Measurements from ENCODE around the gene RNPEP.

RNPEP gene

DNA sequence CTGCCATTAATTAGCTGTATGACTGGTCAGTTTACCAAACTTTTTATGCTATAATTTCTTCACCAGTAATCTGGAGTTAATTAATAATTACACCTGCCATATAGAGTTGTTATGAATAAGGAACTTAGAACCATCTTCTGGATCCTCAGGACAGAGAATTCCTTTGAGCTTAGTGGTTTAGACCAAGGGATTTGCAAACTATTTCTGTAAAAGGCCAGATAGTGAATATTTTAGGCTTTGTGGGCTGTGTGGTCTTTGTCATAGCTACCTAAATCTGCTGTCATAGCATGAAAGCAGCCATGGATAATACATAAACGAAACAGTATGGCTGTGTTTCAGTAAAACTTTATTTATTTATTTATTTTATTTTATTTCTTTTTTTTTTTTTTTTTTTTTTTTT is 18.2 kb upstream of the RNPEP start:
- DNase-seq: no peak

DNA sequence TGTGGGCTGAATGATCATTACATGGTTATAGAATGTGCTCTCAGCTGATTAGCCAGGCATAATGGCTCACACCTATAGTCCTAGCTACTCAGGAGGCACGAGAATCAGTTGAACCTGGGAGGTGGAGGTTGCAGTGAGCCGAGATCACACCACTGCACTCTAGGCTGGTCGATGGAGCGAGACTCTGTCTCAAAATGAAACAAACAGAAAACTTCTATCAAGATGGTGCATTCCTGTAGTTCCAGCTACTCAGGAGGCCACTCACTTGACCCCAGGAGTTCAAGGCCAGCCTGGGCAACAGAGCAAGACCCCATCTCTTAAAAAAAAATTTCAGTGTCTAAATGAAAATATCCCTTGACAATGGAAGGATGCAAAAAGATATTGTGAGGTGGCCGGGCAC is 16.3 kb upstream of the RNPEP start:
- no peak for DNase-seq

DNA sequence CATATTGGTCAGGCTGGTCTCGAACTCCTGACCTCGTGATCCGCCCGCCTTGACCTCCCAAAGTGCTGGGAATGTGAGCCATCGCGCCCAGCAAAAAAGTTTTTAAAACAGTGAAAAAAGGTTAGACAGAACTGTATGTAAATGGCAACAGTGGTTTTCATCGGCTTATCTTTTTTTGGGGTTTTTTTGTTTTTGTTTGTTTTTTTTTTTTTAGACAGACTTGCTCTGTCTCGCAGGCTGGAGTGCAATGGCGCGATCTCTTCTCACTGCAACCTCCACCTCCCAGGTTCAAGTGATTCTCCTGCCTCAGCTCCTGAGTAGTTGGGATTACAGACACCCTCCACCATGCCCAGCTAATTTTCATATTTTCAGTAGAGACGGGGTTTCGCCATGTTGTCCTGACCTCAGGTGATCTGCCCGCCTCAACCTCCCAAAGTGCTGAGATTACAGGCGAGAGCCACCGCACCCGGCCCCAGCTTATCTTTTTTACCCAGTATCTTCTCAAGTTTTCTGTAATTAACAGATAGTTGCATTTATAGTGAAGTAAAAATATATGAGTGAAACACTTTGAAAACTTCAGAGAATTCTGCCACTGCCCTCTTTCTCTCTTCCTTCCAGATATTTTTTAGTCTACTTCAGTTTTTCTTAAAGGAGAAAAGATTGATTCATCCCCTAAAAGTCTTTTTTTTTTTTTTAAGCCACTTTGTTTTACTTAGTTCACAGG is 14.1 kb upstream of the RNPEP start:
- no peak for DNase-seq

DNA sequence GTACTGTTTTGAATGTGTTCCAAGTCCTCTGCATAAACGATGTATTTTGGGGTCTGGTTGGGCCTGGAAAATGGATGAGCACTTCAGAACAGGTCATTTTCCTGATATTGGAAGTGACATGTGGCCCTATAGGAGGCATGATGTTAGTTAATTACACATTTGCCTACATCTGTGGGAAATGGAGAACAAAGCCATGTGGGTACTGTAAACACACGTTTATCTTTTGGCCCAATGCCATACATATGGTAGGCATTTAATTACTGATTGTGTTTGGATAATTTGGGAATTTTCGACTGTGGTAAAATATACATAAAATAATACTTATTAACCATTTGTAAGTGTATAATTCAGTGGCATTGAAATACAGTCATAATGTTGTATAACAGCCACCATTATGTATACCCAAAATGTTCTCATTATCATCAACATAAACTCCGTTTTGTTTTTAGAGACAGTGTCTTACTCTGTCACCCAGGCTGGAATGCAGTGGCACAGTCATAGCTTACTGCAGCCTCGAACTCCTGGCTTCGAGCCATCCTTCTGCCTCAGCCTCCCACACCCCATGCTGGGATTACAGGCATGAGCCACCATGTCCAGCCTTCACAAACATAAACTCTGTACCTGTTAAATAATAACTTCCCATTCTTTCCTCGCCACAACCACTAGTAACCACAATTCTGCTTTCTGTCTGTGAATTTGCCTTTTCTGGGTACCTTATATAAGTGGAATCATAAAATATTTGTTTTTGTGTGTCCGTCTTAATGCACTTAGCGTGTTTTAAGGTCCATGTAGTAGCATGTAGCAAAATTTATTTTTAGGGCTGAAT is 11.9 kb upstream of the RNPEP start:
- DNase-seq: no peak

DNA sequence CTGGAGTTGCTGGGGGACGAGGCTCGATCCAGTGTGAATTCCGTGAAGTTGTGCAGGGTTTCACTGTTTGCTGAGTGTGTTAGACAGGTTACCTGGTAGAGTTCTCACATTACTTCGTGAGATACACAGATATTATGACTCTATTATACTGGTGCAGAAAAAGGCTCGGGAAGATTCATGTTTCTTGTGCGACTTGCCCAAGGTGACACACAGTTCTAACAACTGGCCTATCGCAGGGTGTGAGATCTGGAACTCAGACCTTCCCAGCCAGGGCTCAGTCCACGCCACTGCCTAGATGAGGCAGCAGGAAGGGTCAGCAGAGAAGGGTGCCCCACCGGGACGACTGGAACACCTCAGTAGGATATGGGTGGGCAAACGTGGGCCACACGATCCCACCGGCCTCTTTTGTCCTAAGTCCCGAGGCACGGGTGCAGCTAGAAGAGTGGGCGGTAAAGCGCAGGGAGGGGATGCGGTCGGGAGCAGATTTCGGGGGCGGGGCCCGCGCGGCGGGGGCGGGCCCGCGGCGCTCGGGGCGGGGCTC is 296 bp upstream of the RNPEP start:
- DNase-seq: peak; percentile 47

DNA sequence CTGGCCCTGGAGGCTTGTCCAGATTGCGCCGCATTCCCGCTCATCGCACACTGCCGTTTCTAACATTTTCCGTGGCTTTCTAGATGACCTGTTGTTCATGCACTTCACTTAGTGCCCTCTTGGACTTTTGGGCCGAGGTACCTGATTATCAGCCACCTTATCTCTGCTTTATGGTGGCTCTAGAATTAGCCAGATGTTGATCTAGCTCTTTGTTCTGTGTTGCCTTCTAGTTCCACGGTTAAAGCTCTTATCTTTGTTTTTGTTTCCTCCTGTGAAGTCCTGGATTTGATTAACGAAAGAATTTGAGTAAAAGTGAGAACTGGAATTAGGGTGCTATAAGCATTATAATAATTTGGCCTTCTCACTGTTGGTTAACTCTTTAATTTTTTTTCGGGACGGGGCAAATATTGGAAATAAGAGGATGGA is 945 bp downstream of the RNPEP start:
- no peak for DNase-seq

DNA sequence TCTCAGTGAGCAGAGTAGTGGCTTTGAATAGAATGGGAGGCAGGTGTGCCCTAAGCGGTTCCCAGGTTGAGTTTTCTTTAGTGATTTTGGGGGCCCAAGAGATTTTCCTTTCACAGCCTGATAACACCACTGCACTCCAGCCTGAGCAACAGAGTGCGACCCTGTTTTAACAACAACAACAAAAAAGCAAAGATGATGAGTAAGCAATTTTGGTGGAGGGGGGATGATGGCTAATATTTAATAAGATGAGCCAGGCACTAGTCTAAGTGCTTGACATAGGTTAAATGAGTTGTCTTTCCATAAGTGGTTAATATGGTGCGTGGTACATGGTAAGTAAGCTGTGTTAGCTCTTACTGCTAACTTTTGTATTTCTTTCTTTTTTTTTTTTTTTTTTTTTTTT is 2.0 kb downstream of the RNPEP start:
- DNase-seq: no peak

DNA sequence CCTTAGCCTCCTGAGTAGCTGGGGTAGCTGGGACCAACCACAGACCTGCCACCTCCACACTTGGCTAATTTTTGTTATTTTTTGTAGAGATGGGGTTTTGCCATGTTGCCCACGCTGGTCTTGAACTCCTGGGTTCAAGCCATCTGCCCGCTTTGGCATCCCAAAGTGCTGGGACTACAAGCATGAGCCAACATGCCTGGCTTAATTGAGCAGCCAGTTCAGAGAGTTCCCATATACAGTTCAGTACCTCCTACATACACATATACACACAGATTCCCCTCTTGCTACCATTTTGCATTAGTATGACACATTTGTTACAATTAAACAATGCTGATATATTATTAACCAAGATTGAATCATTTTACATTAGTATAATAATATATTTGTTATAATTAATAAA is 2.9 kb downstream of the RNPEP start:
- no peak for DNase-seq

DNA sequence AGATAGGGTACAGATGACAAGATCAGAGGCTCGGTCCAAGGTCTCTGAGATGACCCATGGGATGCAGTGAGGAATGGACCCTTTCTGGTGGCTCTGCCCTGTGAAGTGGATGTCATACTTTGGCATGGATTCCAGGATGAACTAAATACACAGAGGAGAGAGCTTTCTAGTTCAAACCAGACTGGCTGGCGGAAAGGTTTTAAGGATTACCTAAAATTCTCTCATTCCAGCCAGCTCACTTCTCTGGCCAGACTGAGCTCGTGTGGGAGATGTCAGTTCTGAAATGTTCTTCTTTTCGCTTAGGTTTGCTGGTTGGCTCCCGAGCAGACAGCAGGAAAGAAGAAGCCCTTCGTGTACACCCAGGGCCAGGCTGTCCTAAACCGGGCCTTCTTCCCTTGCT is 6.2 kb downstream of the RNPEP start:
- DNase-seq: no peak

DNA sequence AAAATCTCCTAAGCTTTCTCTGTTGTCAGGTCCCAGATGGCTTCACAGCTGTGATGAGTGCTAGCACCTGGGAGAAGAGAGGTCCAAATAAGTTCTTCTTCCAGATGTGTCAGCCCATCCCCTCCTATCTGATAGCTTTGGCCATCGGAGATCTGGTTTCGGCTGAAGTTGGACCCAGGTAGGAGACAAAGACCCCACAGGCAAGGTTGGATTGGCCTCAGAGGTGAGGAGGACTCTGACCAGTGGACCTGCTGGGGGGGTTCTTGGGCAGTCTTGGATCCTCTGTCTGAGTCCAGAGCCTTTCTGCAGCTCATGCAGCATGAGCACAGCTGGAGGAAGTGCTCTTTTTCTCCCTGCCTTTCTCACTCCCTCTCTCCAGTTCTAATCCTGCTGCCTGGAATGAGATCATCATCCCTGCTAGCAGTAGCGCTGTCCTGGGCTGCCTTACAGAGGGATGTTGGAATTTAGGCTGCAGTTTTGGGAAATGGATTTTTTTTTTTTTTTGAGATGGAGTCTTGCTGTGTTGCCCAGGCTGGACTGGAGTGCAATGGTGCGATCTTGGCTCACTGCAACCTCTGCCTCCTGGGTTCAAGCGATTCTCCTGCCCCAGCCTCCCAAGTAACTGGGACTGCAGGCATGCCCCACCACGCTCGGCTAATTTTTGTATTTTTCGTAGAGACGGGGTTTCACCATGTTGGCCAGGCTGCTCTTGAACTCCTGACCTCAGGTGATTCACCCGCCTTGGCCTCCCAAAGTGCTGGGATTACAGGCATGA is 7.1 kb downstream of the RNPEP start:
- DNase-seq: no peak

DNA sequence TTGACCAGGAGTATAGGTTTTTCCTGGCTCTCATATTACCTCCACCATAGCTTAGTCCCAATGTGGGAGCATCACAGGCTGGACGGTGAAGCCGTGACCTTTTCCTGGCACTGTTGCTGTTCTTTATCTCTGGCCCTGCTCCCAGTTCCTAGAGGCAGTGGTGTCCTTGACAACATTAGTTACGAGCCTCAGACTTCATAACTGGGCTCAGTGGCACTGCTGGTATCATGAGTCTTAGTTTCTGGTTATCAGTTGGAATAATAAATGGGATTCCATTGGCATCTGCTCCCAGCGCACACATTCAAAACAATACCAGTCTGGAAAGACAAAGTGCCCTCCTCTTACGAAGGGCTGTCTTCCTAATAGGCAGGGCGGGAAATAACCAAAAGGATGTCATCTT is 8.0 kb downstream of the RNPEP start:
- no peak for DNase-seq

DNA sequence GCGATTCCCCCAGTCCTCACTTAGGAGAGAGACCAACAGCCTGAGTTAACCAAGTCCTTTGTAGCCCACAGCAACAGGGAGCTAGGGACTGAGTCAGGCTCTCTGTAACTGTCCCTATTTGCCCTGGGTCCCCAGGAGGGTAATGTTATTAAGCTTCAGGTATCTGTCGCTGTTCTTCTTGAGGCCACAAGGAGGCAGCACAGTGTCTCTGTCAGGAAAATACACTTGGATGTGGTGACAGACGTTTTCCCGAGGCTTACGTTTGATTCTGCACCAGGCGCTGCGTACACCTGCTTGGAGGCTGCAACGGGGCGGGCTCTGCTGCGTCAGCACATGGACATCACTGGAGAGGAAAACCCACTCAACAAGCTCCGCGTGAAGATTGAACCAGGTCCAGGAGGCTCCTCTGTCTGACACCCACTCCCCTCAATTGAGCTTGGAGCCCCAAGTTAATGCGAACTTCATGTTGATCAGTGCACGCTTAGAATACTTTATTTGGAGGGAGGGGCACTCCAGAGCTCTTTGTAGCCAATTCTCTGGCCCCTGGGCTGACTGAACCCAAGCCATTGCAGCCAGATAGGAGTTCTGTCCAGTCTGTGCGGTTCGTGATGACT is 17.3 kb downstream of the RNPEP start:
- DNase-seq: peak; percentile 81

DNA sequence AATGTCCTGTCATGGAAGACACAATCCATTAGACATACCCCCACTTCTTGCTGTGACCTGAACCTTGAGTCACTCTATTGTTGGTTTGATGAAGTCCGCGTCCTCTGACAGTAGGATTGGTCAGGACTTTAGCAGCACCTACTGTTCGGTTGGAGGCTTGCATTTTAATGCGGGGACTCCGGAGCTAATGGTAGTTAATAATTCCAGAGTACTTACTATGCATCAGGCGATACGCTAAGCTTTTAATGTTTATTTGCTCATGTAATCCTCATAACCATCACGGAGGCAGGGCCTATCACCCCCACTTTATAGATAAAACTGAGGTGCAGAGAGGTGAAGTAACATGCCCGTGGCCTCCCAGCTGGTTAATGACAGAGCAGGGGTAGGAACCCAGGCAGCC is 20.1 kb downstream of the RNPEP start:
- DNase-seq: no peak

DNA sequence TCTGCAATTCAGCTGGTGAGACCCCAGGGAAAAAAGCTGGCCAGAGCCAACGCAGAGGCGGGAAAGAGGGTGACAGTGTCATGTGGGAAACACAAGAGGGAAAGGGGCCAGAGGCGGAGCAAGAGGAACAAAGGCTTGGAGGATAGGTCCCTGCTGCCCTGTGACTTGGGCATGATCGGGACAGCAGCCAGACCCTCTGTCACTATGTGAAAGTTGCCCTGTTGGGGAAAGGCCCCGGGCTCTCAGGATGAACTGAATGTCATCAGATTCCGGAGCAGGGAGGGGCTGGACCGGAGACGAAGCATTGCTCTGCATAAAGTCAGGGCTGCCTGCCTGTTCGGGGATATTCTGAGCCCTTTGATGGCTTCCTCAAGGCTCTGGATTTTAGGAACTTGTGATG is 22.3 kb downstream of the RNPEP start:
- DNase-seq: no peak

DNA sequence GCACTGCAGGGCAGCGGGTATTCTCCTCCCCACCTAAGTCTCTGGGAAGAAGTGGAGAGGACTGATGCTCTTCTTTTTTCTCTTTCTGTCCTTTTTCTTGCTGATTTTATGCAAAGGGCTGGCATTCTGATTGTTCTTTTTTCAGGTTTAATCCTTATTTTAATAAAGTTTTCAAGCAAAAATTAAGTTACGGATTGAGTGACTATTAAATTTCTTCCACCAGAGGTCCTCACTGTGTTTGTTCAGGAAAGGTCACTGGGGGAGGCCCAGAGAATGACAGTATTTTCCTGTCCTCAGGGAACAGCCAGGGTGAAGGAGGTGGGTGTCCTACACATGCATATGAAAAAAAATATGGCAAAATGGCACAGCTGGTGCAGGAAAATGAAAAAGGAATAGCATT is 23.5 kb downstream of the RNPEP start:
- no peak for DNase-seq

DNA sequence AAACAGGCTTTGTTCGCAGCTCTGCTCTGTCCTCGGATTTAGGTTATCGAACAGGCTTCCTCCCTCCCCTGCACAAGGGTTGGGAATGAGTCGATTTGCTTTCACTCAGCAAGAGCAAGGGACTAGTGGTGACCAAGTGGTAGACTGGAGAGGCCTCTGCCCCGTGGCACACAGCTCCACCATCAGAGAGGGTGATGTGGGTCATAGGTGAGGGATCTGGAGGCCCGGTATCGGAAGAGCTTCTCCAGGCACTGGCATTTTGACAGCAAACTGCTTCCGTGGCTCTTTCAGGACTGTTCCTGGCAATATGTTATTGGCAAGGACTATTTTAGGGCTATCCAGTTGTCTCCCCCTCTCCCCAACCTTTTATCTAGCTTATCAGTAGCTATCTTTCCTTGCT is 24.9 kb downstream of the RNPEP start:
- no peak for DNase-seq

DNA sequence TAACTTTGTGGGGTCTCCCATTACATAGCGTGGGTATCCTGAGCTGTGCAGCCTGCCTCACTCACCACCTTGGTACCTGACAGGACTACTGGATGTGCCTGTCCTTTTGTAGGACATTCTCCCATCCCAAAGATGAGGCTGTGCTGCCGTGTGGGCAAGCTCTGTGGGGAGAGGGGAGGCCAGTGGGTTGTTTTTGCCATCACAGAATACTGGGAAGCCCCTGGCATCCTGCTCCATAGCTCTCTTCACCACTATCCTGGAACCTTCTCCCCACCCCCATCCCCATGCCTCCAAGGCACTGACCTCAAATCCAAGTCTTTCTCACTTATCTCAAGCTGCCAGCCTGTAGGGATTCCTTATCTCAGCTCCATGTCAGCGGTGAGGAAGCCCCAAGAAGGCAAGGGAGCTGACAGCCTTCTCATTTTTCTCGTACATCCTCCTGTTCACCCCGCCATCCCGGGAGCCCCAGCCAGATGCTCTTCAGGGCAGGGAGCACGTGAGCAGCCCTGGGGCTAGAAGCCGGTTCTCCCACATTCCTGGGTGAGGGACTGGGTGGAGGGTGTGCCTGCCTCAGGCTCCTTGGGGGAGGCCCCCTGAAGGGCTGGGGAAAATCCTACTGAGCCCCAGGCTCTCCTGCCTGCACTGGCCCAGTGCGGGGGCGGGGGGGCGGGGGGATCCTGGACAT is 25.5 kb downstream of the RNPEP start:
- DNase-seq: peak; percentile 88

DNA sequence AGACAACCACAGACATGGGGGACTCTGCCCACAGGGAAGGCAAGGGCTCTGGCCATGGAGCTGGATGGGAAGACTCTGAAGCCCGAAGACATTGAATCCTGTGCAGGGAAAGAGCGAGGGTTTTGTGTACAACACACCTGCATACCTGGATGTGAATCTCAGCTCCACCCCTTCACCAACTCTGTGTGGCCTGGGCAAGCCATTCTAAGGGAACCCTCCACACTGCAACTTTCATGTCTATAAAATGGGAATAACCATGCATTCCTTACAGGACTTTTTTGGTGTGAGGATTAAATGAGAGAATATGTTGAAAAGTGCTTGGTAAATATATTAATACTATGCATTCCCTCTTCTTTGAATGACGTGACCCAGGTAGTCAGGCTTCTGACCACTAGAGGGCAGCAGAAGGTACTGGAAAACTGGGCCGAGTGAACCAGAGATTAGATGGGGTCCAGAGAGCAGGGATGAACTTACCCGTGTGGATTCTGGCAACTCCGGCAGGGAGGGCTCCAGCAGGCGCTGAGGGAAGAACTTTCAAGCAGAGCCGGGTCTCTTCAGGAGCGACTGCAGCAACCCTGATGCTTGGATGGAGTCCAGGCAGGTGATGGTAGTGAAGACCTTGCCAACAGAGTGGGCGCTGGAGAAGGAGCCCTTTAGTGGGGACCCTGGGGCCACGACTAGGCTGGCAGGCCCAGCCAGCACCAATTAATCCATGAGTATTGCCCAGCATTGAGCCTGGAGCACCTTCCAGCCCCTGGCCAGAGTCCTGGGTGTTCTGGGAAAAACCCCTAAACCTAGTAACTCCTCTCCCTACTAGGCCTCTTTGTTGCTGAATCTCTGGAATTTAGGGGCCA is 27.1 kb downstream of the RNPEP start:
- DNase-seq: peak; percentile 91

DNA sequence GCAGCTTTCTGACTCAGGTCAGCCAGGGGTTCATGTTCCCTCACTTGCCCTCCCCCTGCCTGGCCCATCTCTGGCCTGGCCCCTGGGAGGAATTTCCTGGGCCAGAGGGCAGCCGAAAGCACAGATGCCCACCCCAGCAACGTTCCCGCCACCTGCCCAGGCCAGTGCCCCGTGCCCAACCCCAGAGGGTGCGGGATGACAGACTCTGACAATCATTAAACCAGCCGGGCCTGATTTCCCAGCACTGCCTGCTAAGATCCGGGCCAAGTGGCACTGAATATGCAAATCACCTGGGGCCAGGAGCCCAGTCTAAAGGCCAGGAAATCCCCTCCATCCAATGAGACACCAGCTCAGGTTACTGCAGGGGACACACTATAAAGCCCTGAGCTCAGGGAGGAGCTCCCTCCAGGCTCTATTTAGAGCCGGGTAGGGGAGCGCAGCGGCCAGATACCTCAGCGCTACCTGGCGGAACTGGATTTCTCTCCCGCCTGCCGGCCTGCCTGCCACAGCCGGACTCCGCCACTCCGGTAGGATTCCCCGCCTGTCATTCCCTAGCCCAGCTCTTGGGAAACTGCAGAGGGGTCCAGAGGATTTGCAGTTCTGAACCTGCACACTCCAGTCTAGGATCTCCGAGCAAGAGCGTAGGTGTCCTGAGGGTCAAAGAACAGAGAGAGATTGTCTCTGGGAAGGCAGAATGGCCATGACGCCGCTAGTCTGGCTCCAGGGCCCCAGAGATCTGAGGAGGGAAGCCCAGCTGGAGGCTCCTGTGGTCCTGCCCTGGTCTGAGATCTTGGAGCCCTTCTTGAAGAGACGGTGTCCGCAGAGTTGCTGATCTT is 27.9 kb downstream of the RNPEP start, which contains the start of gene ELF3:
ELF3 (plus strand) TSS at position 408 of the 836 bp plus-strand sequence. CDS start 550 bp downstream, outside the sequence.
- peak; percentile 98 for DNase-seq

DNA sequence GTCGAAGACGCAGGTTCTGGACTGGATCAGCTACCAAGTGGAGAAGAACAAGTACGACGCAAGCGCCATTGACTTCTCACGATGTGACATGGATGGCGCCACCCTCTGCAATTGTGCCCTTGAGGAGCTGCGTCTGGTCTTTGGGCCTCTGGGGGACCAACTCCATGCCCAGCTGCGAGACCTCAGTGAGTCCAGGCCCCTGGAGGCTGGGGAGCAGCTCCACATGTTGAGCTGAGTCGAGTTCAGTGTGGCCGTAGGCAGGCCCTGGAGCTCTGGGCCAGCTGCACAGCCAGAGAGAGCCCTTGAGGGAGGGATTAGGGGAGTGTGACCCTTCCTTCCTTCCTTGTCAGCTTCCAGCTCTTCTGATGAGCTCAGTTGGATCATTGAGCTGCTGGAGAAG is 29.5 kb downstream of the RNPEP start:
- DNase-seq: no peak

Data from DMS79 treated with DMSO at 0.1 percent for 48 hours (cell line).